Mesothelial cell of epicardium (in vitro differentiated cells): ENCODE results near the gene CRBN. TPM values are rescaled to one million over a fixed set of nuclear protein-coding genes. Genes with fewer than 3 reads are reported as not detected.

Experiments
- DNase-seq, 2 experiments: peaks; one replicate each; pipeline ENCODE4 v3.0.0; 2021; ENCODE audit warnings: low spot score in 2 of 2; ENCODE audit not compliant: unreplicated experiment in 2 of 2
- H3K27ac Mint-ChIP-seq: 2 replicates; pipeline ENCODE4 v1.8.0; 2021; ENCODE audit warnings: mixed read lengths
- H3K27me3 Mint-ChIP-seq: 2 replicates; pipeline ENCODE4 v1.8.0; 2021; ENCODE audit warnings: low read depth, mixed read lengths
- H3K36me3 Mint-ChIP-seq: 2 replicates; pipeline ENCODE4 v1.8.0; 2021; ENCODE audit warnings: mixed read lengths
- H3K4me1 Mint-ChIP-seq: 2 replicates; pipeline ENCODE4 v1.8.0; 2021; ENCODE audit warnings: mixed read lengths
- H3K4me3 Mint-ChIP-seq: 2 replicates; pipeline ENCODE4 v1.8.0; 2021; ENCODE audit warnings: mild to moderate bottlenecking, moderate library complexity, mixed read lengths
- H3K9me3 Mint-ChIP-seq: 2 replicates; pipeline ENCODE4 v1.8.0; 2021; ENCODE audit warnings: mixed read lengths
- CTCF ChIP-seq: fragments of 200-600 bp; sonication (generic); IDR thresholded peaks from one replicate; pipeline ENCODE4 v1.5.0; 2021; ENCODE audit warnings: antibody characterized with exemption; ENCODE audit not compliant: unreplicated experiment
- total RNA-seq: library from RNA; stranded (reverse); gene quantifications from 3 replicates; pipeline ENCODE4 v1.2.1, GENCODE V29; 2021

Gene CRBN
- total RNA-seq, 1 donor from 2014 or later: 44.5 TPM

GRCh38 chr3:3105815-3106214 lies 73.7 kb downstream of the CRBN start:
- no peaks in the 10 kb centered on the region for H3K36me3 Mint-ChIP-seq
- no peak for TF ChIP-seq CTCF
- peaks cover 4% of the 10 kb centered on the region for H3K4me1 Mint-ChIP-seq
- H3K4me3 Mint-ChIP-seq: no peak overlapping the region
- no peaks in the 10 kb centered on the region for H3K9me3 Mint-ChIP-seq
- DNase-seq: no peak
- H3K27ac Mint-ChIP-seq: no peak overlapping the region
- H3K27me3 Mint-ChIP-seq: peaks cover 15% of the 10 kb centered on the region

- TF ChIP-seq CTCF: no peak
- DNase-seq: no peak
- Mint-ChIP-seq H3K27ac (no peak overlapping the region), H3K27me3 (peaks cover 15% of the 10 kb centered on the region), H3K9me3 (no peaks in the 10 kb centered on the region), H3K4me1 (peaks cover 2% of the 10 kb centered on the region), H3K4me3 (no peak overlapping the region), H3K36me3 (no peaks in the 10 kb centered on the region)
These were observed 74.2 kb downstream of the CRBN start for GRCh38 chr3:3105246-3105645.

- Mint-ChIP-seq H3K4me1 (no peaks in the 10 kb centered on the region), H3K4me3 (no peak overlapping the region), H3K9me3 (no peaks in the 10 kb centered on the region), H3K27ac (no peak overlapping the region), H3K36me3 (no peaks in the 10 kb centered on the region), H3K27me3 (peaks cover 11% of the 10 kb centered on the region)
- TF ChIP-seq CTCF: no peak
- no peak for DNase-seq
These were observed 76.7 kb downstream of the CRBN start for GRCh38 chr3:3102751-3103150.

- Mint-ChIP-seq H3K4me3 (no peak overlapping the region), H3K4me1 (no peaks in the 10 kb centered on the region), H3K27me3 (peaks cover 12% of the 10 kb centered on the region), H3K36me3 (no peaks in the 10 kb centered on the region), H3K27ac (no peak overlapping the region), H3K9me3 (no peaks in the 10 kb centered on the region)
- no peak for DNase-seq
- no peak for TF ChIP-seq CTCF
These were observed 77.6 kb downstream of the CRBN start for GRCh38 chr3:3101660-3102458.

Other genes with a start within 250 kb of the CRBN start
- not detected in 3 replicates for gene IL5RA, start 69.3 kb downstream of the CRBN start, total RNA-seq
- gene TRNT1, start 52.8 kb downstream of the CRBN start, total RNA-seq: 30.6 to 34.4 TPM (median 34.0 TPM) in 3 replicates